Amniotic epithelial cell (primary cell): Measurements from ENCODE around the gene PLAU.
"Not testable (repeated sequence)": the region's sequence is repeated elsewhere in the genome, so short reads cannot be mapped to it uniquely, and the experiment has no call there.

ENCODE experiments used
- DNase-seq: peaks from one replicate; pipeline ENCODE4 v3.0.0-alpha.2; 2010; ENCODE audit warnings: low read depth

Gene PLAU

DNA sequence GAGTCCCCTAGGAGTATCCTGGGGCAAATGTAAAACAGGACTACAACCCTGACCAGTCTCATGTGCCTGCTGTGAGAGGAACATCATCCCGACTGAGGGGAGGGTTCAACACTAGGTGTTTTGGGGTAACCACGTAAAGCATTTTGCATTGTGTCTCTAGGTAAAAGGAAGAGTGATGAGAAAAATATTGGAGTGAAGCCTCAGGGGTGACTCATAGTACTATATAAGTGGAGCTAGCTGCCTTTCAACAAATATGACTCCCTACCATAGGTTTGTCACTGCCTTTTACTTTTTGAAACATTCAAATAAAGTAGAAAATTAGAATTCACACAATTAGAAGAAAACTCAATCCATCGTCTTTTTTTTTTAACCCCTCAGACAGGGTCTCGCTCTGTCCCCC, 34.0 kb upstream of the PLAU start:
- DNase-seq = no peak

DNA sequence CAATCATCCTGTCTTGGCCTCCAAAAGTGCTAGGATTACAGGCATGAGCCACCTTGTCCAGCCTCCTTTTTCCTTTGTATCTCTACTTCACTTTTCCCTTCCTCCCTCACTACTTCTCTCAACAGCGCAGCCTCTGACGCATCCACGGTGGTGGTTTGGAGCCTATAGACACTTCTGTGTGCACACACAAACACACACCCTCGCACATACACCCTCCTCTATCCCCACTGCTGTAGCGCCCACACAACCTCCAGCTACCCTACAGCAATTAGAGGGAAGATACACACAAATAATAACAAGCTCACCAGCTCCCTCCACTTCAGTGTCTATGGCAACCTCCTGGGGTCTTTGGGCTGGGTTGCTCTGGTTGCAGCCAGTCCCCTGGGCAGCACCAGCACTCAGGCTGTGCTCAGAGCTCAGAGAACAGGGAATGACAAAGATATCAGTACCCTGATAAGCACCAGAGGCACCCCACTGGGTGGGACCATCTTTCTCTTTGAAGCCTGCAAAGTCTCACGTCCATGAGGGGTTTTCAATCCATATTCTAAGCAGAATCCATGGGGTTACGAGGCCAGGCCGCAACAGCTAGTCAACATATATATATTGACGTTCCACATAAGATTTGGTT, 33.3 kb upstream of the PLAU start:
- DNase-seq = no peak

DNA sequence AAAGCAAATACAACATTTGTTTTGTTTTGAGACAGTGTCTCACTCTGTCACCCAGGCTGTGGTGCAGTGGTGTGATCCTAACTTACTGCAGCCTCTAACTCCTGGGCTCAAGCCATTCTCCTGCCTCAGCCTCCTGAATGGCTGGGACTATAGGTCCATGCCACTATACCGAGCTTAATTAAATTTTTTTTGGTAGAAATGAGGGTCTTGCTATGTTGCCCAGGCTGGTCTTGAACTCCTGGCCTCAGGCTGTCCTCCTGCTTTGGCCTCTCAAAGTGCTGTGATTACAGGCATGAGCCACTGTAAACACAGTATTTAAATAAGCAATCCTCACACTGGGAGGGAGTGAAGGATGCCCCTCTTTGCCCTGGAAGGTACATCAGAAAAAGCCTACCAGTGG, 32.6 kb upstream of the PLAU start:
- DNase-seq = no peak

DNA sequence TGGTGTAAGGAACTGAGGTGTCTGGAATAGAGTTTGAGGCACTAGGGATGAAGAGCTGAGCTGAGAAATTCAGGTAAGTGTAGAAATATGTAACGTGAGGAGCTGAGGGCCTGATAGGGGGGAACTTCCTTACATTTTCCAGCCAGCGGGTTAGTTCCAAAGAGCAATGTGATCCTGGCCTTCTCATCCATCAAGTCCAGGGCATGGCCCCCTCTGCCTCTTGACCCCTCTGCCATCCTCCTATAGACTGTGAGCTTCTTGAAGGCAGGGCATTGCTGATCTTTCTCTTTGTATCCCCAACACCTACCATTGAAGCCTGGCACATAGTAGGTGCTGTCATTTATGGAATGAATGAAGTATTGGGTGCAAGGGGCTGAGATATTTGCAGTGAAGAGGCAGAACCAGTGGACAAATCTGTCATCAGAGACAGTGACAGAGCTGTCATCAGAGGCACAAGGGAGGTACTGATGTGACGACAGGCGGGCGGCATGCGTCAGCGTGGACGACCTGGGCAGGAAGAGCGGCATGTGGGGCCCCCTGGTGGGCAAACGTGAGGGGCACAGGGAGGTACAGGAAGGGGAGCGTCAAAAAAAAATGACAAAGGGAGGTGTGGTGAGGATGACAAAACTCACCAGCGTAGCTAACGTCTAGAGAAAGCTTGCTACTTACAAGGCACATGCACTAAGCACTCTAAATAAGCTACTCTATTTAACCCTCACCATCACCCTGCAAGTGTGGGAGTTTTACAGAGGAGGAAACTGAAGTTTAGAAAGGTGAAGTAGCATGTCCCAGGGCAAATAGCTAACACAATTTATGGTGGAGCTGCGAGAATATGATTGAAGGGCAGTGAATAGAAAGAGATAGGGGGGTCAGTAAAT, 31.4 kb upstream of the PLAU start:
- DNase-seq = peak; percentile 62

DNA sequence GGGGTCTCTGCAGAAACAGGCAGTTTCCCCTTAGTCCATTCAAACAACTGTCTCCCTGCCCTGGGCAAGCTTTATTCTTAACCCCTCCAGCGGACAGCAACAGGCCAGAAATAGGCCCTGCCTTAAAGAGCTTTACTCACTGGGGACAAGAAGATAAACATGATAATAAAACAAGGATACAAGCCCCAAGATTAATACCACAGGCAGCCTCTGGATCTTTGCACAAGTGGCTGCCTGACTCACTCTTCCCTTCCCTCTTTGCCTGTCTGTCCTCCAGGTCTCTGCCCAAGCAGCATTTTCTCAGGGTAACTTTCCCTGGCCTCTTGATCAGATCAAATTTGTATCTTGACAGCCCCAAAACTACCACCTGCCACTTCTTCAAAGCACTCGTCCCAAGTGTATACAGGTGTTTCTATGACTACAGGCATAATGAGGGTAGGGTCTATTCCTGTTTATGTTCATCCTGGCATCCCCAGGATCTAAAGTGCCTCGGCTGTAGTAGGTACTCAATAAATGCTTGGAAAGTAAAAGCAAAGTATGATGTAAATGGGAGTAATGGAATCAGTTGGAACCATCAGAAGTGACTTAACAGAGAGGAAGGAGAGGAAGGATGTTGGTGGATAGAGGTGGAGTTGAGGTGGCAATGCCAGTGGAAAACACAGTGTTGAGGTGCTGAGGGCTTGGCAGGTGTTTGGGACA, 29.6 kb upstream of the PLAU start:
- peak; percentile 62 for DNase-seq

DNA sequence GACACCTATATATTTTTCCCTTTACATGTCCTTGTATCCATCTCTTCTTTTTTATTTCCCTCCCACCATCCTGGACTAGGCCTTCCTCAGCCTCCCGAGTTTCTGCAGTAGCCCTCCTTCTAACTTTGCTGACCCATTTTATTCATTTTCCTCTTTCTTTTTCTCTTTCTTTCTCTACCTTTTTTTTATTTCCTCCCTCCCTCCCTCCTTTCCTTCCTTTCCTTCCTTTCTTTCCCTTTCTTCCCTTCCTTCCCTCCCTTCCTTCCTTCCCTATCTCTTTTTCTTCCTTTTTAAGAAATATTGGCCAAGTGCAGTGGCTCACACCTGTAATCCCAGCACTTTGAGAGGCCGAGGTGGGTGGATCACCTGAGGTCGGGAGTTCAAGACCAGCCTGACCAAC, 26.9 kb upstream of the PLAU start:
- no peak for DNase-seq

DNA sequence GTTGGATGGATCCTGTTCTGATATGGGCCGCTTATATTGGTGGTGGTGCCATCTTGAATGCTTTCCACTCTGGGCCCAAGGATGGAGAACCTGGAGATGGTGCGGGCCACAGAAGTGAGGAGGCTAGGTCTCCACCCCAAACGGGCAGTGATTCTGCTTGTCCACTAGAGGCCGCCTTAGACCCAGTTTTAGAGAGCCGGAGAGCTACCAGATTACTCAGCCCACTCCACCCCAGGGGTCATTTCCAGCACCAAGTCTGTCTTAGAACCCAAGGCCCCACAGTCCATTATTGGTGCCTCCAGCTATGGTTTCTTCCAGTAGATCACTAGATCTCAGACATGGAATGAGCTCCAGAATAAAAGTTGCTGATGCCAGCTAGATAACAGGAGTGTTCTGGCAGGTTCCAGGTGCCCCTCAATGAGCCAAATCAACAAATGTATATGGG, 24.8 kb upstream of the PLAU start:
- peak; percentile 73 for DNase-seq

DNA sequence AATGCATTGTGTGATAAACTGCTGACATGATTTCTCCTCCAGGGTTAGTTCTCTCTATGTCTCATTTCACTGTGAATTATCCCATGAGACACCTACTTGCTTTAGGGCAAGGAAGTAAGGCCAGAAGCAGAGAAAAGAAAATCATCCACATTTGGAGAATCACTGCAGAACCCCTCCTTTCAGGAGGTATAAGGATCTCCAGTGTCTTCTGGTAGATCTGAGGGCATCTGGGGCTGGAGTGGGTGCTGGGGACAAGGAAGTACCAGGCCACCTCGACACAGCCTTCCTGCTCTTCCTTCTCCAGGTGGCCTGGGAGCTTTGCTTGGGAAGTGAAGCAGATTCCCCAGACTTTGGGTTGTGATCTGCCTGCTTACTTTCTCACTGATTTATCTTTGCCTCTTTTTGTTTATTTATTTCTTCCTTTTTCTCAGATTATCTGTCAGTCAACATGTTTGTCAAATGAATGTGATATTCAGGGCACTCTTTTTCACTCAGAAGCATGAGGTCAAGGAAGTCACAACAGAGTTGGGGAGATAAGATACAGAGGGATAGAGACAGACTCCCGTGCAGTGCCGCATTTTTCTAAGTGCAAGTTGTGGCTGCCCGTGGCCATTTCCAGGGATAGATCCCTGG, 24.2 kb upstream of the PLAU start:
- no peak for DNase-seq

DNA sequence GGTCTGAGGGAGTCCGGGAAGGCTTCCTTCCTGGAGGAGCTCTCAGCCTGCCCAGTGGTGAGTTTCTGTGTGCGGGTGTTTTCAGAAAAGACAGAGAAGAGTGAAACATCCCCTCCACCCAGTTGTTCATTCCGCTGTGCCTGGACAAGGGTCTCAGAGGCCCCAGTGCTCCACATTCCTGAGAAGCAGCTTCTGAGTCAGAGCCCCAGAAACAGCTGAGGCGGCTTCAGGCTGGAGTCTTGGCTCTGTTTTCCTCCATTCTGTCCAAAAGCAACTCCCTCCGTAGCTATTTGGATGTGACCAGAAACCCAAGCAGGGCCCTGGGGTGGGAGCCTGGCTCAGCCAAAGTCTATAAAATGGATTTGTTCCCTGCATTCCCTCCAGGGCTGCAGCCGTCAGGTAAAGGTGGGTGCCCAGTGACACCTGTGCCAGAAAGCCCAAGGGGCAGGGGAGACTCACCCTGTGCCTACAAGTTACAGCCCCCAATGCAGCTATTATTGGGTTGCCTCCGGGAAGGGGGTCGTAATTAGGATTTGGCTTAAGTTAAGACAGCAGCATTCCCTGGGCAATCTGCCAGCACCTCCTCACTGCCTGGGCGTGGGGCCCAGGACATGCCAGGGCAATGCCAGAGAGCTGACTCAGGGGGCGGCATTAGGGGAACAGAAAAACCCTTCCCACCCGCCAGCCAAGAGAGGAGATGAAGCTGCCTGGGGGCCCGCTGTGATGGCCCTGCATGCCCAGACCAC, 23.5 kb upstream of the PLAU start:
- peak; percentile 81 for DNase-seq

DNA sequence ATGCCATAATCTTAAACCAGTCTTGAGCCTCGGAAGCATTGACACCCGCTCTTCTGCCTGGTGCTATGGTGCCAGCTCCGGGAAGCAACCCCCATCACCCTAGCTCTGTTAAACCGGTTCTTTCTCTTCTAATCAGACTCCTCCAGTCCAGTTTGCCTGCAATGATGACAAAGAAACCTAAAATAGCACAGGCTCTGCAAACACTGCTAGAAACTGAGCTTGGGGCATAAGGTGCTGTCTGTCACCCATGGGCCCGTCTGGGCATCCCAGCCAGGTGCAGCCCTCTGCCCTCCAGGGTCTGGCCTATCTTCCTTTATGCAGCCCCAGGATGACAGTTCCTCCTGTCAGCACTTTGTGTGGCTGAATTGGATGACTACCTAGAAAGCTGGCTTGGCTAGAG, 22.4 kb upstream of the PLAU start:
- no peak for DNase-seq

DNA sequence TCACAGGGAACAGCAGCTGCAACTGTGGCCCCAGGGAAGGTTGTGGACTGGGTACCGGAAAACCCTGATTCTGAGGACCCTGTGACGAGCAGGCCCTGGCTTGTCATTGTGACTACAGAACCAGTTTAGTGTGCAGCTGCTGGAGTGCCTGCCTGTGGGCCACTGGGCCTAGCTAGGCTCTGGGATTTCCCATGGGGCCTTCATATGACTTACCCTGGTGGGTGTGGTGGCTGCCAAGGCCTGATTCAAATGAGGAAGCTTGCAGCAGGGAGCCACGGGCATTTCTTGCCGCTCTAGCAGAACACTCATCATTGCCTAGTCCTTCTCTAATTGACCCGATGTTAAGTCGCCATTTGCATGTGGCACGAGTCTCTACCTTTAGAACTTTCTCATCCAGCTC, 21.9 kb upstream of the PLAU start:
- peak; percentile 59 for DNase-seq

DNA sequence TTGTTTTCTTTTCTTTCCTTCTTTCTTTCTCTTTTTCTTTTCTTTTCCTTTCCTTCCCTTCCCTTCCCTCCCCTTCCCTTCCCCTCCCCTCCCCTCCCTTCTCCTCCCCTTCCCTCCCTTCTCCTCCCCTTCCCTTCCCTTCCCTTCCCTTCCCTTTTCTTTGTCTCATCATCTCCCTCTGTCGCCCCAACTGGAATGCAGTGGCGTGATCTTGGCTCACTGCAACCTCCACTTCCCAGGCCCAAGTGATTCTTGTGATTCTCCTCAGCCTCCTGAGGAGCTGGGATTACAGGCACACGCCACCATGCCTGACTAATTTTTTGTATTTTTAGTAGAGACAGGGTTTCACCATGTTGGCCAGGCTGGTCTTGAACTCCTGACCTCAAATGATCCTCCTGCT, 21.5 kb upstream of the PLAU start:
- DNase-seq = not testable (repeated sequence)

DNA sequence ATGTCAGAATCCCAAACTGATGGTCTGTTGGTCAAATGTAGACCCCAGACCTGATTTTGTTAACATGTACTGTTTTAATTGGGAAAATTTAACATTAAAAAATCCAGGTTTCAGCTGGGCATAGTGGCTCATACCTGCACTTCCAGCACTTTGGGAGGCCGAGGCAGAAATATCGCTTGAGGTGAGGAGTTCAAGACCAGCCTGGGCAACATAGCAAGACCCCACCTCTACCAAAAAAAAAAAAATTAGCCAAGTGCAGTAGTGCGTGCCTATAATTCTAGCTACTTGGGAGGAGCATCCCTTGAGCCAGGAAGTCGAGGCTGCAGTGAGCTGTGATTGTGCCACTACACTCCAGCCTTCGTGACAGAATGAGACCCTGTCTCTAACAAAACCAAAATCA, 20.7 kb upstream of the PLAU start:
- no peak for DNase-seq

DNA sequence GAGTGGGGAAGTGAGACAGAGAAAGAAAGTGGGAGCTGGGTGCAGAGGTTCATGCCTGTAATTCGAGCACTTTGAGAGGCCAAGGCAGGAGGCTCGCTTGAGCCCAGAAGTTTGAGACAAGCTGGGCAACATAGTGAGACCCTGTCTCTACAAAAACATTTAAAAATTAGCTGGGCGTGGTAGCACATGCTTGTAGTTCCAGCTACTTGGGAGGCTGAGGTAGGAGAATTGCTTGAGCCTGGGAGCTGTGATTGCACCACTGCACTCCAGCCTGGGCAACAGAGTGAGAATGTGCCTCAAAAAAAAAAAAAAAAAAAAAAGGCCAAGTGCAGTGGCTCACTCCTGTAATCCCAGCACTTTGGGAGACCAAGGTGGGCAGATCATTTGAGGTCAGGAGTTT, 20.1 kb upstream of the PLAU start:
- DNase-seq = not testable (repeated sequence)

DNA sequence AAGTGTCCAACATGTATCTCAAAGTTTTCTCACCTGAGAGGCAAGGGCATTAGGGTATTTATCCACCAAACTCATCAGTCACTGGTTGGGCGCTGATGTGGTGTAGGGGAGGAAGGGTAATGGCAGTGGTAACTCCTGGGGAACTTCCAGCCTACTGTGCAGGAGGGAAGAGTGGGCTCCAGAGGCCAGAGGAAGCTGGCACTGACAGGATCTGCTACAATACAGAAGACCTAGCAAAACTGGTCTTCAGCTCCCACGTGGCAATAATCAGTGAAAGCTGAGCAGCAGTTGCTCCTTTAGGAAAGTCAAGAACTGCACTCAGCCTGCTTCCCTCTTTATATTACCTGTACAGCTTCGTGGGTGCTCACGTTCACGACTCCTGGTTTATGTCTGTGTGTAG, 19.4 kb upstream of the PLAU start:
- DNase-seq = no peak

DNA sequence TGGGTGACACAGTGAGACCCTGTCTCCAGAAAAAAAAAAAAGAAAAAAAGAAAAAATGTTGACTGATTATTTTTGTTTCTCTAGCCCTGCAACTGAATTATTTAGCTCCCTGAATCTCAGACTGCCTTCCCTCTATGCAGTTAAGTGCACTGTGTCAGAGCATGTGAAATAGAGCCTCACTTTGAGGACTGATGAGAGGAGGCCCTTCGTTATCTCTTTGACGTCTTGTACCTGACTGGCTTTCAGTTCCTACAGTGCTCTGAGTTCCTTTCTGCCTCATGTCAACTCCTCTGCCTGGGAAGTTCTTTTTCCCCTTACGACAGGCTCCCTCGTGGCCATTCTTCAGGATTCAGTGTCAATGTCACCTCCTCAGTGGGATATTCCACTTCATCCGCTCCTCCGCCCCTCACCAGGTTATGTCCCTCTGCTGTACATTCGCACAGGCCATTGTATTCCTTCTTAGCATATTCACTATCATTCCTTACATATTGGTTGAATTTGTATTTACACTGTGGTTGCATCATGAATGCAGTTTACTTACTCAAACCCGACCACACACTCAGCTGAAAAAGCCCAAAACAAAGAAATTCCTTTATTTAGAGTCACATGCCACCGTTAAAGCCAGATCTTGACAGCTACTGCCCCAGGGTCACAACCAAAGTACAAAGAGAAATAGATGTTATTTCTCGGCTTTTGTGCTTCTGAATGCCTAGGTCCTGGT, 18.5 kb upstream of the PLAU start:
- DNase-seq = peak; percentile 54

DNA sequence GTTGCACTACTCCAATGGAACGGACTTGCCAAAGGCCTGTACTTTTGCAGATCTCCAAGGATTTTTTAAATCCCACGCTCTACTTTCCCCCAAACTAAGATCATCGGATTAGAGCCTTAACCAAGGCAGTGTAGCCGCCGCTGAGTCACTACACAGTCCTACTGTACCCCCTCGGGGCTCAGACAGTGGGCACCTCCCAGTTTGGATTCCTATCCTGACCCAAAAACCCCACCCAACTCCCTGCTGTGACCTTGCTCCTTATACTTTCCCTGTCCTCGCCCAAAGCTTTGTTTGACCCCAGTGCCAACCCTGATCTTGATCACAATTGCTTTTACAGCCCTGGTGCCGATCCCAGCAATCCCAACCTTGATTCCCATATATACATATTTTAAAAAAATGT, 17.5 kb upstream of the PLAU start:
- no peak for DNase-seq

DNA sequence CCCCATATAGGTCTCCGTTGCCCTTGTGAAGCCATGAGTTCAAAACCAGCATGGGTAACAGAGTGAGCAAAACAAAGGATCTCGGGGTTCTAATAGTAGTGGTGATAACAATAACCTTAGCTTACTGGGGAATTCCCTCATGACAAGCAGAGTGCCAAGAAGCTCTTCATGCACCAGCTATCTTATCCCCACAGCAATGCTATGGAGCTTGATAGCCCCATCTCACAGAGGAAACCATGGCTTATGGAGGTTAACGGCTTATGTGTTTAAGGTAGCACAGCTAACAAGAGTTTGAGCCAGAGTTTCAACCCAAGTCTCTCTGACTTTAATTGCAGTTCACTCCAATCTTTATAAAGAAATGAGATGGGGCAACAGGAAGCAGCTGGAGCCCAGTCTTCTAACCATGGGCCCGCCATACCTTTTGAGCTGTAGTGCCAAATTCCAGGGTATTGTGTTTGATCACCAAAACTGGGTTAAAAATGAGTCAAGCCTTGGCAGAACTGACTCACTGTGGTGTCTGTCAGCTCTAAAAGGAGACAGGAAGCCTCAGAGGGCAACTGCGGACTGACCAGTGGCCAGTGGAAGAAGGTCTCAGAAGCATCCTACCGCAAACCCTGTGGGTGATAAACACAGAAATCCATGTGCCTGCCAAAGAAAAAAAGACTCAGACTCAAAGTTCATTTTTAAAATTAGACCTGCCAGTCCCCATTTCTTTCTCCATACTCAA, 16.5 kb upstream of the PLAU start:
- DNase-seq = peak; percentile 87

DNA sequence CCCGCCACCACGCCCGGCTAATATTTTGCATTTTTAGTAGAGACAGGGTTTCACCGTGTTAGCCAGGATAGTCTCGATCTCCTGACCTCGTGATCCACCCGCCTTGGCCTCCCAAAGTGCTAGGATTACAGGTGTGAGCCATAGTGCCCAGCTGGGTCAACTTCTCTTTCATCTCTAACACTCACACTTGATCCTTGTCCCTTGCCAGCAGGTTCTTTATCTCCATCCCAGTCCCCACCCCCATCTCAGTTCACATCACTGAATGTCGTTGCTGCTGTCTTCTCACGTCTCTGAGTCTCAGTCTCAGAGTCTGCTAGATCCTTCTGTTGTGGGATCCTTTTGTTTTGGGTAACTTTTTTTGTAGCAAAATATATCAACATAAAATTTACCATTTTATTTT, 15.6 kb upstream of the PLAU start:
- not testable (repeated sequence) for DNase-seq

DNA sequence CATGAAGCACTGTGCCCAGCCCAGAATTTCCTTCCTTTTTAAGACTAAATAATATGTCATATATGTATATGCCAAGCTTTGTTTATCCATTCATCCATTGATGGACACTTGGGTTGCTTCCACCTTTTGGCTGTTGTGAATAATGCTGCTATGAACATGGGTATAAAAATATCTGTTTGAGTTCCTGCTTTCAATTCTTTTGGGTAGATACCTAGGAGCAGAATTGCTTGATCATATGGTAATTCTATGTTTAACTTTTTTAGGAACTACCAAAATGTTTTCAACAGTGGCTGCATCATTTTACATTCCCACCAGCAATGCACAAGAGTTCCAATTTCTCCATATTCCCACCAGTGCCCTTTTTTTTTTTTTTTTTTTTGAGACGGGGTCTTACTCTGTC, 13.2 kb upstream of the PLAU start:
- DNase-seq = no peak
